H9 (cell line): Measurements from ENCODE around the gene ZNF213. TPM values are rescaled to one million over a fixed set of nuclear protein-coding genes. Genes with fewer than 3 reads are reported as not detected.
A peak's percentile ranks its signal among the peaks of the same experiment; 100 is the strongest.

Experiments used
- DNase-seq: peaks from one replicate; pipeline ENCODE4 v3.0.0-alpha.2; 2017
- H2AFZ ChIP-seq: one replicate; pipeline ENCODE4 v1.6.1; 2013; ENCODE audit warnings: mild to moderate bottlenecking, low read length, control low read depth, moderate library complexity
- H2AK5ac ChIP-seq: 2 replicates; pipeline ENCODE4 v1.6.1; 2013; ENCODE audit warnings: low read length, control low read depth, mixed read lengths; ENCODE audit not compliant: insufficient read length
- H2BK120ac ChIP-seq: one replicate; pipeline ENCODE4 v1.6.1; 2013; ENCODE audit warnings: low read depth, mild to moderate bottlenecking, low read length, control low read depth, inconsistent platforms; ENCODE audit not compliant: poor library complexity, severe bottlenecking
- H2BK12ac ChIP-seq: 2 replicates; pipeline ENCODE4 v1.6.1; 2013; ENCODE audit warnings: low read length, control low read depth, mixed read lengths, low read depth; ENCODE audit not compliant: insufficient read length
- H2BK15ac ChIP-seq: 2 replicates; pipeline ENCODE4 v1.6.1; 2013; ENCODE audit warnings: low read depth, low read length, control low read depth
- H2BK20ac ChIP-seq: one replicate; pipeline ENCODE4 v1.6.1; 2013; ENCODE audit warnings: low read depth, mild to moderate bottlenecking, low read length, control low read depth, inconsistent platforms; ENCODE audit not compliant: poor library complexity, severe bottlenecking
- H2BK5ac ChIP-seq: 2 replicates; pipeline ENCODE4 v1.6.1; 2013; ENCODE audit warnings: low read length, control low read depth, mixed read lengths; ENCODE audit not compliant: insufficient read length
- H3K14ac ChIP-seq: 2 replicates; pipeline ENCODE4 v1.6.1; 2013; ENCODE audit warnings: low read length, control low read depth; ENCODE audit not compliant: insufficient read depth
- H3K18ac ChIP-seq: 2 replicates; pipeline ENCODE4 v1.6.1; 2013; ENCODE audit warnings: low read depth, mild to moderate bottlenecking, mixed read lengths, low read length, control low read depth; ENCODE audit not compliant: insufficient read length
- H3K23ac ChIP-seq: 2 replicates; pipeline ENCODE4 v1.6.1; 2013; ENCODE audit warnings: low read length, control low read depth, mixed read lengths, low read depth; ENCODE audit not compliant: insufficient read length
- H3K23me2 ChIP-seq: 2 replicates; pipeline ENCODE4 v1.6.1; 2013; ENCODE audit warnings: low read depth, mild to moderate bottlenecking, mixed read lengths, low read length, control low read depth; ENCODE audit not compliant: insufficient read length, poor library complexity, severe bottlenecking
- H3K27ac ChIP-seq: 2 replicates; pipeline ENCODE4 v1.5.1; 2013; ENCODE audit warnings: low read length, control low read depth, mixed read lengths, low read depth; ENCODE audit not compliant: insufficient read length
- H3K27me3 ChIP-seq: 2 replicates; pipeline ENCODE4 v1.6.1; 2013; ENCODE audit warnings: low read length, control low read depth, inconsistent platforms; ENCODE audit not compliant: insufficient read depth
- H3K4ac ChIP-seq: 2 replicates; pipeline ENCODE4 v1.6.1; 2013; ENCODE audit warnings: low read depth, mild to moderate bottlenecking, control low read depth, inconsistent platforms, low read length, moderate library complexity
- H3K4me1 ChIP-seq: 2 replicates; pipeline ENCODE4 v1.6.1; 2013; ENCODE audit warnings: low read length, control low read depth, inconsistent platforms; ENCODE audit not compliant: insufficient read depth
- H3K4me2 ChIP-seq: 2 replicates; pipeline ENCODE4 v1.6.1; 2013; ENCODE audit warnings: low read length, control low read depth, mixed read lengths; ENCODE audit not compliant: insufficient read length, insufficient read depth
- H3K56ac ChIP-seq: 2 replicates; pipeline ENCODE4 v1.6.1; 2013; ENCODE audit warnings: low read depth, mild to moderate bottlenecking, mixed read lengths, low read length, control low read depth; ENCODE audit not compliant: insufficient read length
- H3K79me1 ChIP-seq: 2 replicates; pipeline ENCODE4 v1.6.1; 2013; ENCODE audit warnings: low read depth, mild to moderate bottlenecking, moderate library complexity, low read length, control low read depth, inconsistent platforms; ENCODE audit not compliant: insufficient read depth, poor library complexity, severe bottlenecking
- H3K79me2 ChIP-seq: 2 replicates; pipeline ENCODE4 v1.6.1; 2013; ENCODE audit warnings: low read length, control low read depth, inconsistent platforms; ENCODE audit not compliant: insufficient read depth
- H3K9ac ChIP-seq: 2 replicates; pipeline ENCODE4 v1.6.1; 2013; ENCODE audit warnings: low read length, control low read depth, mixed read lengths; ENCODE audit not compliant: insufficient read length; ENCODE audit errors: extremely low read depth
- H3K9me3 ChIP-seq: one replicate; pipeline ENCODE4 v1.6.1; 2013; ENCODE audit warnings: low read depth, low read length, inconsistent platforms; ENCODE audit not compliant: control insufficient read depth
- H3T11ph ChIP-seq: one replicate; pipeline ENCODE4 v1.6.1; 2013; ENCODE audit warnings: mild to moderate bottlenecking, low read length, control low read depth, inconsistent platforms
- H4K20me1 ChIP-seq: one replicate; pipeline ENCODE4 v1.6.1; 2013; ENCODE audit not compliant: control insufficient read depth, insufficient read length, insufficient read depth
- H4K5ac ChIP-seq: 2 replicates; pipeline ENCODE4 v1.6.1; 2013; ENCODE audit warnings: low read depth, mild to moderate bottlenecking, mixed read lengths, low read length, control low read depth; ENCODE audit not compliant: insufficient read length
- H4K8ac ChIP-seq: replicated peaks from 2 replicates; pipeline ENCODE4 v1.6.1; 2013; ENCODE audit warnings: low read length, control low read depth, mixed read lengths, low read depth; ENCODE audit not compliant: insufficient read length
- H4K91ac ChIP-seq: 2 replicates; pipeline ENCODE4 v1.6.1; 2013; ENCODE audit warnings: low read depth, mild to moderate bottlenecking, moderate library complexity, mixed read lengths, low read length, control low read depth; ENCODE audit not compliant: insufficient read length
- H3K27ac Mint-ChIP-seq, 3 experiments: 2 replicates in 2 of 3; 3 replicates in 1 of 3; pipeline ENCODE4 v1.8.0; 2020 to 2021; ENCODE audit warnings: mixed read lengths in 3 of 3, mild to moderate bottlenecking in 1 of 3, moderate library complexity in 1 of 3
- H3K27me3 Mint-ChIP-seq: 2 replicates; pipeline ENCODE4 v1.8.0; 2021; ENCODE audit warnings: low read depth, mild to moderate bottlenecking, moderate library complexity, mixed read lengths
- H3K36me3 Mint-ChIP-seq, 3 experiments: 2 replicates in 2 of 3; 3 replicates in 1 of 3; pipeline ENCODE4 v1.8.0; 2020 to 2021; ENCODE audit warnings: low read depth in 3 of 3, mixed read lengths in 3 of 3; ENCODE audit not compliant: insufficient read depth in 1 of 3
- H3K4me1 Mint-ChIP-seq, 2 experiments: 2 replicates each; pipeline ENCODE4 v1.8.0; 2020; ENCODE audit warnings: mixed read lengths in 2 of 2
- H3K4me3 Mint-ChIP-seq, 2 experiments: 2 replicates in 1 of 2; 3 replicates in 1 of 2; pipeline ENCODE4 v1.8.0; 2020 to 2021; ENCODE audit warnings: mild to moderate bottlenecking in 2 of 2, mixed read lengths in 2 of 2, moderate library complexity in 1 of 2
- H3K9me3 Mint-ChIP-seq, 2 experiments: 2 replicates in 1 of 2; 3 replicates in 1 of 2; pipeline ENCODE4 v1.8.0; 2020; ENCODE audit warnings: mild to moderate bottlenecking in 2 of 2, mixed read lengths in 2 of 2, moderate library complexity in 1 of 2
- CTCF ChIP-seq: fragments of 200-600 bp; sonication (generic); conservative IDR thresholded peaks from 3 replicates; pipeline ENCODE4 v1.8.0; 2021; ENCODE audit warnings: antibody characterized with exemption, mild to moderate bottlenecking
- WGBS: extraction: QIAGEN DNeasy Blood & Tissue Kit; methylation state at CpG from one replicate; pipeline ENCODE4 v1.1.7; 2013; ENCODE audit warnings: missing lambda C conversion rate, low lambda C conversion rate, mixed read lengths; ENCODE audit not compliant: insufficient read length; ENCODE audit errors: extremely low coverage; 5-methylcytosine and 5-hydroxymethylcytosine counted together
- total RNA-seq: library from RNA; stranded (reverse); gene quantifications from 2 replicates; pipeline ENCODE4 v1.2.1, GENCODE V29; 2021

ZNF213 gene
- total RNA-seq, 1 experiment from 2014 or later, result 6.4 TPM

DNA sequence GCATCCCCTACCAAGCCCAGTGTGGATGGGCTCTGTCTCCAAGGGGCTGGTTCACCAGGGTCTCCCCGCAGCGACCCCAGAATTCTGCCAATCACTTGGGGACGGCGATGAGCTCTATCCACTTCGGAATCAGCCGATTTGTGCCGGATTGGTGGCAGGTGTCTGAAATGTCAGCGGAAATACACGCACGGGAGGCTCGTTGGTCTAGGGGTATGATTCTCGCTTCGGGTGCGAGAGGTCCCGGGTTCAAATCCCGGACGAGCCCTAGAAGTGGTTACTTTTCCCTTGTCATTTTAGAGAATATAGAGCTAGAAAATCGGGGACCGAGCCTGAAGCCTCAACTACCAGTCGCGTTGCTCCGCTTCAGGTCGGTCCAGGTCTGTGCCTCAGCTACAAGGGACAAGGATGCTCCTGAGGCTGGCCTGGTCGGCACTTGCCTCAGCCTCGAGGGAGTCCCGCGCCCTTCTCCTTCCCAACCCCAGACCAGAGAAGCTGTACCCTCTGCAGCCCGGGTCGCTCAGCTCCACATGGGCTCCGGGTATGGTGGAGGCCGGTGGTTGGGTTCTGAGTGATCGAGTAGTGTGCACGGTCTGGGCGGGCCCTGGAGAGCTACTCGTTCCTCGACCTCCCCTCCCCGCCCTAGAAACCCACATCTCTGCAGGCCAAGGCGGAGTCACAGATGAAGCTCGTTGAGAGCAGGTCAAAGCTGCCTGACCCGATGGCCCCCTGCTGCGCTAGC lies 37.2 kb downstream of the ZNF213 start:
- no peak overlapping the region for H4K91ac ChIP-seq
- H3K23ac ChIP-seq, result no peak overlapping the region
- peak overlapping the region in 2 of 3 experiments; percentile 32 to 93; a peak in 4 of 7 replicates for H3K27ac Mint-ChIP-seq
- no peaks in the 10 kb centered on the region for H3K9me3 ChIP-seq
- H3K9me3 Mint-ChIP-seq, result no peaks in the 10 kb centered on the region; a peak in 1 of 5 replicates
- no peak overlapping the region for H3K9ac ChIP-seq
- peak overlapping the region; percentile 48 for H3K4me2 ChIP-seq
- H2BK5ac ChIP-seq, result no peak overlapping the region
- no peak overlapping the region for H3K14ac ChIP-seq
- no peak overlapping the region for H2BK12ac ChIP-seq
- no peak overlapping the region for H2AK5ac ChIP-seq
- no peaks in the 10 kb centered on the region for H3K79me2 ChIP-seq
- DNase-seq, result peak; percentile 87
- H3K79me1 ChIP-seq, result no peaks in the 10 kb centered on the region
- no peaks in the 10 kb centered on the region for H3K36me3 Mint-ChIP-seq
- H3K27ac ChIP-seq, result no peak overlapping the region
- peaks cover 40% of the 10 kb centered on the region for H3K27me3 Mint-ChIP-seq
- H3K4me1 ChIP-seq, result no peaks in the 10 kb centered on the region
- H3K4ac ChIP-seq, result no peak overlapping the region
- H3K4me1 Mint-ChIP-seq, result peaks cover 20 to 21% of the 10 kb centered on the region in 2 experiments
- H3K27me3 ChIP-seq, result no peaks in the 10 kb centered on the region
- WGBS, result no CpG with 5 or more reads among the region's 41 CpGs
- H3K56ac ChIP-seq, result no peak overlapping the region
- peaks cover 12% of the 10 kb centered on the region for H3K23me2 ChIP-seq
- H2BK120ac ChIP-seq, result no peak overlapping the region
- no peak overlapping the region for H2AFZ ChIP-seq
- H4K20me1 ChIP-seq, result no peaks in the 10 kb centered on the region
- H3K4me3 Mint-ChIP-seq, result peak overlapping the region; percentile 70 to 82
- no peak overlapping the region for H3T11ph ChIP-seq
- H4K8ac ChIP-seq, result no peak overlapping the region
- H4K5ac ChIP-seq, result no peak overlapping the region
- TF ChIP-seq CTCF, result no peak
- no peak overlapping the region for H2BK15ac ChIP-seq
- H3K18ac ChIP-seq, result no peak overlapping the region
- no peak overlapping the region for H2BK20ac ChIP-seq
